ENCODE results near the gene EBNA1BP2.

Gene EBNA1BP2

DNA sequence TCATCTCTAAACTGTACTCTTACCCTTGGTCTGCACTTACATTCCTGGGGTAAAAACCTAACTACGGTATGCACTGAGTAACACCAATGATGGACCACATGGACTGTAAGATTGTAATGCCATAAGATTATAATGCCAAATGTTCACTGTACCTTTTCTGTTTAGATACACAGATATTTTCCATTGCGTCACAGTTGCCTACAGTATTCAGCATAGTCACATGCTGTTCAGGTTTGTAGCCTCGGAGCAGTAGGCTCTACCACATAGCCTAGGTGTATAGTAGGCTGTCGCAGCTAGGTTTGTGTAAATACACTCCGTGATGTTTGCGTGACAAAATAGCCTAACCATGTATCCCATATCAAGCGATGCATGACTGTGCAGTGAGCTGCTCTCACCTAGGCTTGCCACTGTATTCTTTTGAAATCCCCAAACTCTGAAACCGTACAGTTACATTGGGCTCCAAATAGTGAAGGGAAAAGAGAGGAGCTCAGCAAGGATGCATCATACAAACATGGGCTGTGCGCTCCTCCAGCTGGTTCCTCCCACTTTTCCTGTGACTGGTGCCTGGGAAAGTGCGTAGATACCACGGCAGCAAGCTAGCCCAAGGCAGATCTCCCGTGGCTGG is 35.3 kb upstream of the EBNA1BP2 start:
- no peak for DNase-seq (ENCODE audit: low spot score)
- TF ChIP-seq, protein P1, sequence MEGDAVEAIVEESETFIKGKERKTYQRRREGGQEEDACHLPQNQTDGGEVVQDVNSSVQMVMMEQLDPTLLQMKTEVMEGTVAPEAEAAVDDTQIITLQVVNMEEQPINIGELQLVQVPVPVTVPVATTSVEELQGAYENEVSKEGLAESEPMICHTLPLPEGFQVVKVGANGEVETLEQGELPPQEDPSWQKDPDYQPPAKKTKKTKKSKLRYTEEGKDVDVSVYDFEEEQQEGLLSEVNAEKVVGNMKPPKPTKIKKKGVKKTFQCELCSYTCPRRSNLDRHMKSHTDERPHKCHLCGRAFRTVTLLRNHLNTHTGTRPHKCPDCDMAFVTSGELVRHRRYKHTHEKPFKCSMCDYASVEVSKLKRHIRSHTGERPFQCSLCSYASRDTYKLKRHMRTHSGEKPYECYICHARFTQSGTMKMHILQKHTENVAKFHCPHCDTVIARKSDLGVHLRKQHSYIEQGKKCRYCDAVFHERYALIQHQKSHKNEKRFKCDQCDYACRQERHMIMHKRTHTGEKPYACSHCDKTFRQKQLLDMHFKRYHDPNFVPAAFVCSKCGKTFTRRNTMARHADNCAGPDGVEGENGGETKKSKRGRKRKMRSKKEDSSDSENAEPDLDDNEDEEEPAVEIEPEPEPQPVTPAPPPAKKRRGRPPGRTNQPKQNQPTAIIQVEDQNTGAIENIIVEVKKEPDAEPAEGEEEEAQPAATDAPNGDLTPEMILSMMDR (IDR thresholded peaks at IDR 0.05), result no peak
- H3K4me3 ChIP-seq, result no peak overlapping the region
- peak overlapping the region in 1 of 2 donors; percentile 45 for H3K27ac ChIP-seq

DNA sequence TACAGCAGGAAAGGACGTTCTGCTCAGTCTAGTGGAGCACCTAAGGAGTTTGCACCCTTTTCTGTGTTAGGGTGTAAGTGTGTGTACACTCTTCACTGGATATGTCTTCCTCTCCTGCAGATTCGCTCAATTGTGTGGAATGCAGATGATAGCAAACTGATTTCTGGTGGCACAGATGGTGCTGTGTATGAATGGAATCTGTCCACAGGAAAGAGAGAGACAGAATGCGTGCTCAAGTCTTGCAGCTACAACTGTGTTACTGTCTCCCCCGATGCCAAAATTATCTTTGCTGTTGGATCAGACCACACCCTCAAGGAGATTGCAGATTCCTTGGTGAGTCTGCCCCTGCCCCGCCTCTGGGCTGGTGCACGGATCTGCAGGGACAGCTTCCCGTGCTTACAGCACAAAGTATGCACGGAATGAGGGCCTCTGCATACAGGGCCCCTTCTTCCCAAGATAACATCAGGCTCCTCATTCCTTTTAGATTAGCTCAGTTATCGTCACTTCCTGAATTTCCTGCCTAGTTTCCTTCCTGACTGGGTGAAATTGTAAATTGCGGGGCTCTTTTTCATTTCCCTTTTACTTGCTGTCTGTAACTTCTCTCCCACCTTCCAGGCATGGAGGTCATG is 34.6 kb upstream of the EBNA1BP2 start:
- no peak for DNase-seq (ENCODE audit: low spot score)
- no peak overlapping the region for H3K4me3 ChIP-seq

DNA sequence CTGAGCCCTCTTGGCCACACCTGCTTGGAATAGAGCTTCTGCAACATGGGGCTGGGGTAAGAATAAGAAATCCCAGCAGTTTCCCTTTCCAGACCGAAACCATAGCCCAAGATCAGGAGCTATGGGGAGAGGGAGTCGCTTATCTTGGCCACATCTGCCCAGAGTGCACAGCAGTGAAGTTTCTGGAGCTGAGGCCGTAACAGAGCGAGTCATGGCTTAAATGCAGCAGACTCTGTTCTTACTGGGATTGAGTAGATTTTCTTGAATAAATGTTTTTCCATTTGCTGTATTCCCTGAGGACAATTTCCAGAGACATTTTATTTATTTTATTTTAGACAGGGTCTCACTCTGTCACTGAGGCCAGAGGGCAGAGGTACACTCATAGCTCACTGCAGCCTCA is 33.6 kb upstream of the EBNA1BP2 start:
- TF ChIP-seq, protein P1 (IDR thresholded peaks at IDR 0.05), result no peak
- no peak overlapping the region for H3K27ac ChIP-seq
- no peak overlapping the region for H3K4me3 ChIP-seq
- DNase-seq (ENCODE audit: low spot score), result no peak

More for the DNA sequence above, 34.6 kb upstream of the EBNA1BP2 start:
- peak overlapping the region in 1 of 2 donors; percentile 45 for H3K27ac ChIP-seq
- TF ChIP-seq, protein P1 (IDR thresholded peaks at IDR 0.05), result no peak

DNA sequence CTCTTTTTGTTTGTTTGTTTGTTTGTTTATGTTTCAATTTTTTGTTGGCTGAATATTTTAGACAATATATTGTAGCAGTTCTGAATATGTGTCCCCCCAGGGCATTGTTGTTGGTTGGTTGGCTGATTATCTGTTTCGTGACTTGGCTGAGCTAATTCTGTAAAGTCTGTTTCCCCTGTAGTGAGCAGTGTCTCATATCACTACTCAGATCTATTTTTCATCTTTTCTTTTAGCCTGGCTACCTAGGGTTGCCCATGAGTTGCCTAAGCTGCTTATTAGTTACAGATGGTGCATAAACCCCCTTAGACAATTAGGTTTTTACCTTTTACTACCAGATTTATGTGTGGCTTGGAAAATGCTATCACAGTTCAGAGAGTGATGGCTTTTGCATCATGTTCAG is 32.3 kb upstream of the EBNA1BP2 start:
- Histone ChIP-seq H3K27ac (no peak overlapping the region), H3K4me3 (no peak overlapping the region)
- TF ChIP-seq, protein P1 (IDR thresholded peaks at IDR 0.05), result no peak
- no peak for DNase-seq (ENCODE audit: low spot score)

DNA sequence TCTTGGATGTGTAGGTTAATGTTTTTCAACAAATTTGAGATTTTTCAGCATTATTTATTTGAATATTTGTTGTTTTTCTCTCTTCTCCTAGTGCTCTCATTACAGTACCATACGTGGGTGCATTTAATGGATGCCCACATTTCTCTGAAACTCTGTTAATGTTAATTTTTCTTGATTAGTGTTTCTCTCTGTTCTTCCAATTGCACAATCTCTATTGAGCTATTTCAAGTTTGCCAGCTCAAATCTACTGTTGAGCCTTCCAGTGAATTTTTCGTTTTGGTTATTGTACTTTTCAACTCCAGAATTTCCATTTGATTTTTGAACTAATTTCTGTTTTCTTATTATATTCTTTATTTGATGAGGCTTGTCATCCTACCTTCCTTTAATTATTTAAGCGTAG is 31.8 kb upstream of the EBNA1BP2 start:
- Histone ChIP-seq H3K27ac (no peak overlapping the region), H3K4me3 (no peak overlapping the region)
- TF ChIP-seq, protein P1 (IDR thresholded peaks at IDR 0.05), result no peak
- no peak for DNase-seq (ENCODE audit: low spot score)

DNA sequence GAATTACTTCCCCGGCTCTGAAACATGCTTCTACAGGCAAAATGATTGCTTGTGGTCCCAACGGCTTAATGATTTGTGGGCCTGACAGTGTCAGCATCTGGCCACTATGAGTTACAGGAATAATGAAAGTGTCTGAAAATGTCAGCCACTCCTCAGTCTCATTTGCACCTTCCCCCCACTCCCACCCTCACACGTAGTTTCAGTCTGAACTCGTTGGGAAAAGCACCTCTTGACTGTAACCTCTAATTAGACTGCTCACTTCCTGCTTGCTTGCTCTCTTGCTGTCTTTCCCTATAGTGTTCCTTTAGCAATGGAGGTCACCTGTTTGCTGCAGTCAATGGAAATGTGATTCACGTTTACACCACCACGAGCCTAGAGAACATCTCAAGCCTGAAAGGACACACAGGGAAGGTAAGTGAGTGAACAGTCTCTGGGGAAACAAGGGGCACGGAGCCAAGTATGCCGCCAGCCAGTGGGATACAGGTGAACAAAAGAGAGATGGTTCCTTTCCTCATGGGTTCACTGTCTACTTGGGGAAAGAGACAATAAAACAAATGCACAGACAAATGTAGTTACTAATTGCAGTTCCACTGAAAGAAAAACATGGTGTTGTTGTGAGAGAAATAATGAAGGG is 27.1 kb upstream of the EBNA1BP2 start:
- DNase-seq (ENCODE audit: low spot score), result no peak
- TF ChIP-seq, protein P1 (IDR thresholded peaks at IDR 0.05), result no peak
- H3K4me3 ChIP-seq, result no peak overlapping the region
- H3K27ac ChIP-seq, result no peak overlapping the region
